Kidney (tissue), 14 donors: ENCODE data around the gene INPP5D. TPM values are rescaled to one million over a fixed set of nuclear protein-coding genes. Genes with fewer than 3 reads are reported as not detected.

Experiments used
- DNase-seq, 5 donors: peaks; one replicate each; pipeline ENCODE4 v3.0.0-alpha.2; 2013 to 2020
- FAIRE-seq: peaks from 2 replicates; lab custom pipeline; 2012; peaks lifted over from hg19 to GRCh38; lab: Jason Lieb, UNC
- H3K27ac ChIP-seq, 2 donors: one replicate each; pipeline ENCODE4 v1.7.0; 2013; ENCODE audit warnings: low read depth in 2 of 2, low read length in 2 of 2, inconsistent platforms in 1 of 2
- H3K27me3 ChIP-seq: one replicate; pipeline ENCODE4 v1.7.1; 2013; ENCODE audit warnings: low read length, inconsistent platforms; ENCODE audit not compliant: control insufficient read depth, insufficient read depth
- H3K36me3 ChIP-seq, 3 donors: one replicate each; pipeline versions ENCODE4 v1.7.0 to v1.7.1; 2013; ENCODE audit warnings: low read length in 3 of 3, control low read depth in 1 of 3, inconsistent platforms in 1 of 3; ENCODE audit not compliant: insufficient read depth in 3 of 3, control insufficient read depth in 2 of 3
- H3K4me1 ChIP-seq, 3 donors: one replicate each; pipeline versions ENCODE4 v1.7.0 to v1.7.1; 2013; ENCODE audit warnings: low read length in 3 of 3, inconsistent platforms in 1 of 3, low read depth in 1 of 3; ENCODE audit not compliant: control insufficient read depth in 2 of 3, insufficient read depth in 2 of 3
- H3K4me3 ChIP-seq, 3 donors: one replicate each; pipeline versions ENCODE4 v1.7.0 to v1.8.1; 2013; ENCODE audit warnings: low read length in 3 of 3, control low read depth in 1 of 3, inconsistent platforms in 1 of 3
- H3K9ac ChIP-seq, 3 donors: one replicate each; pipeline versions ENCODE4 v1.7.0 to v1.7.1; 2013; ENCODE audit warnings: low read length in 3 of 3, control low read depth in 1 of 3, inconsistent platforms in 1 of 3
- H3K9me3 ChIP-seq, 3 donors: one replicate each; pipeline versions ENCODE4 v1.7.0 to v1.7.1; 2013; ENCODE audit warnings: low read length in 3 of 3, control low read depth in 1 of 3, inconsistent platforms in 1 of 3; ENCODE audit not compliant: control insufficient read depth in 2 of 3, insufficient read depth in 1 of 3
- CTCF ChIP-seq: IDR thresholded peaks from 3 replicates; pipeline ENCODE4 v1.5.1; 2012; ENCODE audit warnings: mild to moderate bottlenecking, moderate library complexity, borderline replicate concordance; ENCODE audit not compliant: insufficient read depth; ENCODE audit errors: extremely low read depth
- intact Hi-C: fragments of 100-400 bp; cut with DNase I; formaldehyde crosslinking; loops from one replicate; pipeline ENCODE4 v1.11.1; 2022
- polyA plus RNA-seq: library from polyadenylated mRNA; stranded (reverse); fragments of 350-450 nt; fragmentation: Illumina TruSeq; extraction: RNeasy Lipid Tissue Mini Kit (QIAGEN cat#74804); gene quantifications from one replicate; pipeline ENCODE4 v1.2.3, GENCODE V29; 2014; ENCODE audit warnings: low read depth, low replicate concordance; ENCODE audit not compliant: insufficient read depth
- total RNA-seq: library from RNA; stranded (reverse); fragmentation: NEBNext Ultra II Directional; extraction: Animal tissue kit (Norgen Biotek cat#: 25700); gene quantifications from one replicate; pipeline ENCODE4 v1.2.1, GENCODE V29; 2021
- donor health status: control.
- donor health status: control.
- donor health status: control.
- donor health status: control.
- donor health status: control.
- donor health status: DM: yes; HTN: yes; CAD: no.
- donor health status: Normal renal cell carcinoma (clear cell type).

The INPP5D gene
- total and polyA plus RNA-seq, 2 donors from 2014 or later, result 2.6 to 29.6 TPM

GRCh38 chr2:233053928-233054784 lies 6.0 kb upstream of the INPP5D start:
- intact Hi-C loops, result no loop called here
- FAIRE-seq (no peak), DNase-seq (peak; percentile 55 to 81 (median 66))
- TF ChIP-seq CTCF, result peak; percentile 80
- Histone ChIP-seq H3K4me3 (no peak overlapping the region), H3K9me3 (no peaks in the 10 kb centered on the region), H3K4me1 (peaks cover 0 to 3% (median 0%) of the 10 kb centered on the region in 3 donors), H3K36me3 (no peaks in the 10 kb centered on the region), H3K27me3 (no peaks in the 10 kb centered on the region), H3K9ac (no peak overlapping the region), H3K27ac (no peak overlapping the region)

- FAIRE-seq (no peak), DNase-seq (no peak)
- intact Hi-C loops, result no loop called here
- H3K4me3 ChIP-seq, result no peak overlapping the region
- no peaks in the 10 kb centered on the region for H3K36me3 ChIP-seq
- no peaks in the 10 kb centered on the region for H3K9me3 ChIP-seq
- H3K9ac ChIP-seq, result no peak overlapping the region
- peaks cover 0 to 9% (median 0%) of the 10 kb centered on the region in 3 donors for H3K4me1 ChIP-seq
- no peak overlapping the region for H3K27ac ChIP-seq
- no peak for TF ChIP-seq CTCF
- H3K27me3 ChIP-seq, result no peaks in the 10 kb centered on the region
Measured at GRCh38 chr2:233055362-233055761, 4.8 kb upstream of the INPP5D start.

GRCh38 chr2:233056961-233057605 lies 3.1 kb upstream of the INPP5D start:
- Histone ChIP-seq H3K9me3 (no peaks in the 10 kb centered on the region), H3K4me1 (peaks cover 0 to 9% (median 0%) of the 10 kb centered on the region in 3 donors), H3K9ac (no peak overlapping the region), H3K36me3 (no peaks in the 10 kb centered on the region), H3K4me3 (no peak overlapping the region), H3K27ac (no peak overlapping the region), H3K27me3 (no peaks in the 10 kb centered on the region)
- intact Hi-C loops, result no loop called here
- TF ChIP-seq CTCF, result no peak
- DNase-seq (peak in 1 of 5 donors; percentile 20), FAIRE-seq (no peak)
